GM12801 (cell line): ENCODE data around the gene ZKSCAN1.

Source experiments
- CTCF ChIP-seq: IDR thresholded peaks from one replicate; pipeline ENCODE4 v1.5.1; 2011; ENCODE audit warnings: control low read depth; ENCODE audit not compliant: insufficient read length; ENCODE audit errors: extremely low read depth

ZKSCAN1 gene

GRCh38 chr7:100015232-100016214 is at the start of gene ZKSCAN1:
Gene ZKSCAN1, plus strand, starts transcription at chr7:100015596. Its CDS starts 7,911 bp downstream, at chr7:100023507.
- TF ChIP-seq CTCF = no peak

GRCh38 chr7:99969298-99969697 is 46.1 kb upstream of the ZKSCAN1 start:
- TF ChIP-seq CTCF = no peak

GRCh38 chr7:99971242-99971641 is 44.2 kb upstream of the ZKSCAN1 start:
- TF ChIP-seq CTCF = no peak

- TF ChIP-seq CTCF = no peak
These were observed 40.7 kb upstream of the ZKSCAN1 start for GRCh38 chr7:99974681-99975080.

- TF ChIP-seq CTCF = no peak
These were observed 39.4 kb upstream of the ZKSCAN1 start, which contains the start of gene AZGP1 for GRCh38 chr7:99975782-99976521. Gene AZGP1, minus strand, starts transcription at chr7:99976031. Its CDS starts 11 bp downstream, at chr7:99976020.

- TF ChIP-seq CTCF = no peak
These were observed 38.8 kb upstream of the ZKSCAN1 start for GRCh38 chr7:99976626-99977025.

GRCh38 chr7:99984593-99984992 is 30.8 kb upstream of the ZKSCAN1 start:
- no peak for TF ChIP-seq CTCF
